GM20000 (cell line): Measurements from ENCODE around the gene SFXN4.

Experiments used
- DNase-seq: peaks from one replicate; pipeline ENCODE4 v3.0.0; 2012; ENCODE audit warnings: low spot score
- TF ChIP-seq, protein P1 (sequence below): IDR thresholded peaks from 2 replicates; pipeline ENCODE4 v1.5.1; 2012; ENCODE audit warnings: mild to moderate bottlenecking, control low read depth; ENCODE audit errors: extremely low read depth, missing control alignments

SFXN4 gene

DNA sequence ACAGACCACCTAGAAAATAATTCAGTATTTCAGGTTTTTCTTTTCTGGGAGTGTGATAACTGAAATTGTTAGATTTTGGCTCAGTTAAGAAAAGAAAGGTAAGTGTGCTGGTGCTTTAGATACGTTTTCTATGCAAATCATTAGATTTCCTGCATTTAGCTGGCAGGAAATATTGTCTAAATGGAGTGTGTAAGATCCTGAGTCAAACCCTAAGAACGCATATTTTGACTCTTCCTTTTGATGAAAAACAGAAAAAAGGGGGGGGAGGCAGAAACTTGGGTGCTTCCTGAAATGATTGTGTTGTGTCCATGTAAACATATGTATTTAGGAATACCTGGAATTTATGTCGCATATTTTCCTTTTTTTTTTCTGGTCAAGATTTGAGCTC is 43.0 kb upstream of the SFXN4 start:
- TF ChIP-seq, protein P1, sequence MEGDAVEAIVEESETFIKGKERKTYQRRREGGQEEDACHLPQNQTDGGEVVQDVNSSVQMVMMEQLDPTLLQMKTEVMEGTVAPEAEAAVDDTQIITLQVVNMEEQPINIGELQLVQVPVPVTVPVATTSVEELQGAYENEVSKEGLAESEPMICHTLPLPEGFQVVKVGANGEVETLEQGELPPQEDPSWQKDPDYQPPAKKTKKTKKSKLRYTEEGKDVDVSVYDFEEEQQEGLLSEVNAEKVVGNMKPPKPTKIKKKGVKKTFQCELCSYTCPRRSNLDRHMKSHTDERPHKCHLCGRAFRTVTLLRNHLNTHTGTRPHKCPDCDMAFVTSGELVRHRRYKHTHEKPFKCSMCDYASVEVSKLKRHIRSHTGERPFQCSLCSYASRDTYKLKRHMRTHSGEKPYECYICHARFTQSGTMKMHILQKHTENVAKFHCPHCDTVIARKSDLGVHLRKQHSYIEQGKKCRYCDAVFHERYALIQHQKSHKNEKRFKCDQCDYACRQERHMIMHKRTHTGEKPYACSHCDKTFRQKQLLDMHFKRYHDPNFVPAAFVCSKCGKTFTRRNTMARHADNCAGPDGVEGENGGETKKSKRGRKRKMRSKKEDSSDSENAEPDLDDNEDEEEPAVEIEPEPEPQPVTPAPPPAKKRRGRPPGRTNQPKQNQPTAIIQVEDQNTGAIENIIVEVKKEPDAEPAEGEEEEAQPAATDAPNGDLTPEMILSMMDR: no peak
- peak; percentile 25 for DNase-seq

DNA sequence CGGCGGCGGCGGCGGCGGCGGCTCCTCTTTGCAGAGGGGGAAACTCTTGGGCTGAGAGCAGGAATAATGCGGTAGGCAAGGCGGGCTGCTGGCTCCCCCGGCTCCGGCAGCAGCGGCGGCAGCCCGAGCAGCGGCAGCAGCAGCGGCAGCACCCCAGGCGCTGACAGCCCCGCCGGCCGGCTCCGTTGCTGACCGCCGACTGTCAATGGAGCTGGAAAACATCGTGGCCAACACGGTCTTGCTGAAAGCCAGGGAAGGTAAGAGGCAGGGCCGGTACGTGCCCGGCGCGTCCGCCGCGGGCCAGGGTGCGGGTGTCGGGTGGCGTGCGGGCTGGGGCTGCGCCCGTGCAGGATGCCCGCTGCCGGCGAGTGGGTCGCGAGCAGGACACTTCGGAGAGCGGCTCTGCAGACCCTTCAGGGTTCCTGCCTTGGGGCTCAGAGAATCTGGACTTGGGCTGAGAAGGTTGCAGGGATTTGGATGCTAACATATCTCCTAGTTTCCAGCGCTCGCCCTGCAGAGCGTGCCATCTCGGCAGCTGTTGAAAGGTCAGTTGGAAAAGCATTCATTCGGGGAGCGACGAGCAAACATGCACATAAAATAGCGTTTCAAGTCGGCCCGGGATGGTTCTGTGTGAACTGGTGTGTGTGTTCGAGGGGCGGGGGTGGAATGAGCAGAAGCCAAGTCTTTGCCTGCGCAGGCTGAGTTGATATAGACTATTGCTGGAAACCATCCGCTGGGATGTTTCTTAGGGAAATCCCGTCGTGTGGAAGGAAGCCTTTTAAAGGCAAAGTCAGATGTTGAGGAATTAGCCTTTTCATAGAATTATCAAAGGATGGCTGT is 42.4 kb upstream of the SFXN4 start:
- DNase-seq: peak; percentile 21
- TF ChIP-seq, protein P1: no peak

DNA sequence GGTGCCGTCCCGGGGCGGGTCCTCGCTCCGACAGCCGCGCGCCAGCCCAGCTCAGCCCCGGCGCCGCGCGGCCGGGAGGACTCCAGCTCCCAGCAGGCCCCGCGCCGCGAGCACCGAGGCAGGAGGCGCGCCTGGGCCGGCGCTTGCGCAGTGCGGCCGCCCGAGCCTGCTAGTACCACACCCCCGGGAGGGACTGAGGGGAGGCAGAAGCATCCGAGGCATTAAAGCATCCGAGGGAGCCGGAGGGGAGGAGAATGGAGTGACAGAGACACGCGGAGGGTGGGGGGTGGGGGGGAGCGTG is 41.8 kb upstream of the SFXN4 start, which contains the start of gene GRK5:
Gene GRK5 (plus strand): TSS at position 206 of the 301 bp plus-strand sequence. CDS start 347 bp downstream, outside the sequence.
- peak; percentile 99 for DNase-seq
- TF ChIP-seq, protein P1: no peak

GRCh38 chr10:119206603-119207365 is 41.3 kb upstream of the SFXN4 start:
- TF ChIP-seq, protein P1: peak; percentile 79
- peak; percentile 89 for DNase-seq

DNA sequence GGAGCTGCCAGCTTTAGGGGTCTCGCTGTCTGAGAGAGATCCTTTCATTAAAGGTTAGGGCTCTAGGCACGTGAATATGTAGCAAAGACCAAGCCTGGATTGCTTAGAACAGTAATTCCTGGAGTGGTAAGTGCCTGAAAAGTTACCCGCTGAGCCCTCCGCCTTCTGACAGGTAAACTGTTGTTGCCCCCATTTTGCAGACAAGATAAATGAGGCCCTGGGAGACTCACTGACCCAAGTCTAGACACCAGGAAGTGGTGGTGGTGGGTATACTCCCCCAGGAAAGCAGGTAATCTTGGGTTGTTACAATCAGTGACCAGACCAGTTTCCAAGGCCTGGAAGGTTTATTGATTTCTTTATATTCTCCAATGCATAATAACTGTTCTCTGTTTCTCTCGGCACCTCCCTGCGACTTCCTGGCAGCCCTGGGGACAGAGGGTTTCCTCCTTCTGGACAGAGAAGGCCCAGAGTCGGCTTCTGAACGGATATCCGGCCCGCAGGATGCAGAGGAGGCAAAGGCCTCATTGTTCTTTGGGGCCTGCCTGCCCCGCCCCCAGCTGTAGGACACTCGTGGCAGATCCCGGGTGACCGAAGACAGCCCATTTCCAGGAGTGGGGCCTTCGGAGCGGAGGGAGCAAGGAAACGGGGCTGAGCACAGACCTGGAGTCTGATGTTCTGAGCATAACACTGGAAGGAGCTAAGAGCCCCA is 40.5 kb upstream of the SFXN4 start:
- peak; percentile 75 for DNase-seq
- TF ChIP-seq, protein P1: no peak

GRCh38 chr10:119203006-119203405 is 37.5 kb upstream of the SFXN4 start:
- TF ChIP-seq, protein P1: no peak
- no peak for DNase-seq
